Fibroblast of skin of right biceps (primary cell): ENCODE measurements around the gene FAF2.
"Not testable (repeated sequence)": the region's sequence is repeated elsewhere in the genome, so short reads cannot be mapped to it uniquely, and the experiment has no call there.

Experiments
- DNase-seq: peaks from one replicate; pipeline ENCODE4 v3.0.0-alpha.2; 2013

The FAF2 gene

DNA sequence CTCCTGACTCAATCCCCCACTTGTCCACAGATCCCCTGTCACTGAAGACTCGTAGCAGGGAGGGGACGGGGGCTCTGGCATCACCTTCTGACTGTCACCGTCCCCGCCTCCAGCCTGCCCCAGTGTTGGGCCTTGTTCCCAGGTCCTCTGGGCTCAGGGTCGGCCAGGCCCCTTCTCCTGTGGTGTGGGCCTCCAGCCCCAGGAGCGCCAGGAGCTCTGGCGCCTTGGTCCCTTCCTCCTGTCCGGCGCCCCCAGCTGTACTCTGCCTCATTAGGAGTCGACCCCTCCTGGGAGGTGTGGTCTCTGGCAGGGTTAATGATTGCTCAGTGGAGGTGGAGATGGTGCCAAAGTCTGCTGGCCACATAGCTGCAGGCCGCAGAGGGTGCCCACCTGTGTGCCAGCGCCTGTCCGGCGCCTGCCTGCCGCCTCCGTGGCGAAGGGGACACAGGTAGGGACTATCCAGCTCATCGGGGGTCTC is 100.8 kb downstream of the FAF2 start, which contains the start of gene CDHR2:
TSS of gene CDHR2 (plus strand) at position 376 of the 478 bp plus-strand sequence. CDS start 16,011 bp downstream, outside the sequence.
- DNase-seq: no peak

DNA sequence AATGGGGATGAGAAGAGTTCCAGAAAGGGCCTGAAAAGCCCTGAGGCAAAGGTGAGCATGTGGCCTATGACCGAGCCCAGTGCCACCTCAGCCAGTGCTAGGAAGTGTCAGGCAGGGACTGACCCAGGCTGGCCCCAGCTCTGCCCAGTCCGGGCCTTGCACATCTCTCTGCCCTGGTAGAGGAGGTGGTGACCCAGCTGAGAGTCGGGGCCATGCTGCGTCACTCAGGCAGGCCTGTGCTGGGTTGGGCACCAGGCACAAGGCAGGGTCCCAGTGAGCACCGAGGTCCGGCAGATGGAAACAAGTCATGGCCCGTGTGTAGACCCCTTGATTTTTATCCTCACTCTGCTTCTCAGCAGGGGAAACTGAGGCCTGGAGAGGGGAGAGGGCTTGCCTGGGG is 101.7 kb downstream of the FAF2 start:
- DNase-seq: no peak

DNA sequence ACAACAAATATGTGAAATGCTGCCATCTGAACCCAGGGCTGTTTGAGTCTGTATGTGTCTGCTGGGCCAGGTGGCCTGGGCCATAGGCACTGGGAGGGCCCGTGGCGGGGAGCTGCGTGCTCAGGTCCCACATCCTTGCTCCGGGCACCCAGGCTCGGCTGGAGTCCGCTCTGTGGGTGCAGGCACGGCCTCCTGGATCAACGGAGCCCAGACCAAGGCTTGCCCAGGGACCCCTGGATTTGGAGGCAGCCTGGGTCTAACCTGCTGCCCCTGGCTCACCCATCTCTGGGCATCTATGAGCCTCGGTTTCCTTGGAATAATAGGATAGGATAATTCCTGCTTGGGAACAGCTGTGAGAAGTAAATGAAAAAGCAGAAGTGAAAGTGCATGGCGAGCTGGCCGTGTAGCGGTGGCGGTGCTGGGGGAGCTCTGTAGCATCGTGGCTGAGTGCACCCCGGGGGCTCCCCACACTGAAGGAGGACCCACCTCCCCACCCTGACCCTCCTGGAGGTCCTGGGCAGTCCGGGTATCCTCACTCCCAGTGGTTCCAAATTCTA is 102.2 kb downstream of the FAF2 start:
- no peak for DNase-seq

DNA sequence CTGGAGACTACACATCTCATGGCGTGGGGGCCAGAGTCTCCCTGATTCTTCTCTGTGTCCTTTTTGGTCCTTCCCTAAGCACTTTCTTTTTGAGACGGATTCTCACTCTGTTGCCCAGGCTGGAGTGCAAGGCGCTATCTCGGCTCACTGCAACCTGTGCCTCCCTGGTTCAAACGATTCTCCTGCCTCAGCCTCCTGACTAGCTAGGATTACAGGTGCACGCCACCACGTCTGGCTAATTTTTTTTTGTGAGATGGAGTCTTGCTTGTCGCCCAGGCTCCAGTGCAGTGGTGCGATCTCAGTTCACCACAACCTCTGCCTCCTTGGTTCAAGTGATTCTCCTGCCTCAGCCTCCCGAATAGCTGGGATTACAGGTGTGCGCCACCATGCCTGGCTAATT is 102.8 kb downstream of the FAF2 start:
- not testable (repeated sequence) for DNase-seq

DNA sequence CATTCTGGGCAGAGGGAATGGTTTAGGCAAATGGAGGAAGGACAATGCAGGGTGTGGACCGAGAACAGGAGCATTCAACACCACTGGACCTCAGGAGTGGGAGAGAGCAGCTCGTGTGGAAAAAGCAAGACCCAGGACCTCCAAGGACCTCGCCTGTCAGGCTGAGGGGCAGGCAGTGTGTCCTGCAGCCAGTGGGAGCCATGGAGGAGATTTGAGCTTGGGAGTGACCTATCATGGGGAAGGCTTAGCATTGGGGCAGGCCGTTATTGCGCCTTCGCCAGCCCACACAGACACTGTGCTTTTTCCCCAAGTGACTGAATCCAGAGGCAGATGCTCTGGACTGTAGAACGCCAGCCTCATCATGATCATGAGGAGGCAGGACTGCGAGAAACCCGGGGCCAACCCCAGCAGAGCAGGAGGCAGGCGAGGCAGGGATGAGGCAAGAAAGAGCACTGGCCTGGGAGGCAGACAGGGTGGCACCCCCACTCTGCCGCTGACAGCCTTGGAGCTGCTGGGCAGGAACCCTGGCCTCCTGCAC is 104.2 kb downstream of the FAF2 start:
- no peak for DNase-seq

DNA sequence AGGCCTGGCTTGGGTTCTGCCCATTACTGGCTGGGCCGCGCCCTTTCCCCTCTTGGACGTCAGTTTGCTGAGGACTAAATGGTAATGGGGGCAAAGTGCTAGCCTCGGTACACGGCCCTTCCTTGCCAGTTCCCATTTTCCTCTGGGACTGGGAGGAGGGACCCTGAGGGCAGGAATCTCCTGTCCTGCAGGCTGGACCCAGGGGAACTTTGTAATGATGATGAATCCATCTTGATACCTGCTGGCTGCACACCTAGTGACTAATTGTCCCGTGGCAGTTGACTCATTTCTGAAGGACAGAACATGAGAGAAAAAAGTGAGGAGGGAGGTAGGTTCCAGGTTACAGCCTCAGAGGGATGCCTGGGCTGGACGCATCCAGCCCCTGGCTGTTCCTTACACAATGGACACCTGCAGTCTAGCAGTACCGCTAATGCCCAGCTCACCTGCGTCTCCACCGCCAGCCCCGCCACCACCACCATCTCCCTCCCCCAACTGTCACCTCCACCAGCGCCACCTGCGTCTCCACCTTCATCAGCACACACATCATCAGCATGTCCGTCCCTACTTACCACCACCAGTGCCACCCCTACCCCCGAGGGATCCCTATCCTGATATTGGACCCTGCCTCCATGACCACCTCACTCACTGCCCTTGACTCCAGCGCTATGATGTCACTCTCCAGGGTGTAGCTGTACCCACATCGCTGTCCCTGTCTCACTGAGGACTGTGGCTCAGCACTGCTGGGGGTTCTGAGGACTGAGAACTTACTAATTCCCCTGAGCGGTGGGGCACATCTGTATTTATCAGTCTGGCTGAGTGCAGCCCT is 105.3 kb downstream of the FAF2 start:
- DNase-seq: no peak

DNA sequence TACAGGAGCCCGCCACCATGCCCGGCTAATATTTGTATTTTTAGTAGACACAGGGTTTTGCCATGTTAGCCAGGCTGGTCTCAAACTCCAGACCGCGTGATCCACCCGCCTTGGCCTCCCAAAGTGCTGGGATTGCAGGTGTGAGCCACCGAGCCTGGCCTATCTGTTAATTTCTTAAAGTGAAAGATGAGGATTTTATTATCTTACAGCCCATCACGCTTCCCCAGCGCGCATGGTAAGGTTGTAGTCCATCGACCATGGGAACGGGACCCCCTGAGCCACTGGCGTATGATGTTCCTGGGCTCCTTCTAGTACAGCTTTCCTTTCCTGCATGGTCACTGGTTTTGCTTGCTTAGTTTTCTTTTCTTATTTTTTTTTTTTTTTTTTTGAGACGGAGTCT is 109.7 kb downstream of the FAF2 start:
- DNase-seq: no peak
